ENCODE measurements around the gene FGF7.
"Not testable (repeated sequence)": the region's sequence is repeated elsewhere in the genome, so short reads cannot be mapped to it uniquely, and the experiment has no call there.

GRCh38 chr15:49471248-49471647, 48.2 kb downstream of the FGF7 start:
- not testable (repeated sequence) for TF ChIP-seq PATZ1 (CRISPR knock-in tag; IDR thresholded peaks at IDR 0.05; ENCODE audit: borderline replicate concordance); RARB (CRISPR knock-in tag; IDR thresholded peaks at IDR 0.05); ARNTL (CRISPR knock-in tag; IDR thresholded peaks at IDR 0.05; ENCODE audit: borderline replicate concordance, low read depth)

All from SK-N-SH treated with all-trans-retinoic acid at 6 μM for 48 hours (cell line).